Lower leg skin (tissue), 3 donors: ENCODE measurements around the gene ZP3.
"Not testable (repeated sequence)": the region's sequence is repeated elsewhere in the genome, so short reads cannot be mapped to it uniquely, and the experiment has no call there.

Source experiments
- CTCF ChIP-seq, 3 donors: fragments of 450-650 bp; IDR thresholded peaks; one replicate each; pipeline ENCODE4 v1.5.1; 2016; ENCODE audit warnings: antibody characterized with exemption in 3 of 3, mild to moderate bottlenecking in 3 of 3, moderate library complexity in 2 of 3
- POLR2A ChIP-seq, 2 donors: fragments of 450-650 bp; IDR thresholded peaks; one replicate each; pipeline ENCODE4 v1.6.1; 2016 to 2017; ENCODE audit warnings: antibody characterized with exemption in 2 of 2, mild to moderate bottlenecking in 1 of 2, moderate library complexity in 1 of 2

DNA sequence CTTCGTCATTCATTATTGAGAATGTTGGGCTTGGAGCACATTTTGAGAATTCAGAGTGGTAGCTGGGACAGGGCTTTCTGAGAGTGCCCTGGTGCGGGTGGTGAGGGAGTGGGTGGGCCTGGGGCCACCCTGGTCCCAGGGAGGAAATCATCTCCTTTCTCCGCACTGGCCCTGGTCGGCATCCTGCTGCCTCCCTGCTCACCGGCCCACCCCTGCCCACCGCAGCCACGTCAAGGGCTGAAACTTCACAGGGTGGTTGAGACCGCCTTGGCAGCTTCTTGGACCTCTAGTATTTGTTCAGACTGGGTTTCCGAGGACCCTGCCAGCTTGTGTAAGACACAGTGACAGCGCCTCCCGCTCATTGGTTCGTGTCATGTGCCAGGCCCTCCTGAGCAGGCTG, 59.7 kb downstream of the ZP3 start:
- TF ChIP-seq CTCF, POLR2A (IDR thresholded peaks at IDR 0.05): not testable (repeated sequence)
